ENCODE data around the gene RUVBL2.
A peak's percentile ranks its signal among the peaks of the same experiment; 100 is the strongest.

RUVBL2 gene

DNA sequence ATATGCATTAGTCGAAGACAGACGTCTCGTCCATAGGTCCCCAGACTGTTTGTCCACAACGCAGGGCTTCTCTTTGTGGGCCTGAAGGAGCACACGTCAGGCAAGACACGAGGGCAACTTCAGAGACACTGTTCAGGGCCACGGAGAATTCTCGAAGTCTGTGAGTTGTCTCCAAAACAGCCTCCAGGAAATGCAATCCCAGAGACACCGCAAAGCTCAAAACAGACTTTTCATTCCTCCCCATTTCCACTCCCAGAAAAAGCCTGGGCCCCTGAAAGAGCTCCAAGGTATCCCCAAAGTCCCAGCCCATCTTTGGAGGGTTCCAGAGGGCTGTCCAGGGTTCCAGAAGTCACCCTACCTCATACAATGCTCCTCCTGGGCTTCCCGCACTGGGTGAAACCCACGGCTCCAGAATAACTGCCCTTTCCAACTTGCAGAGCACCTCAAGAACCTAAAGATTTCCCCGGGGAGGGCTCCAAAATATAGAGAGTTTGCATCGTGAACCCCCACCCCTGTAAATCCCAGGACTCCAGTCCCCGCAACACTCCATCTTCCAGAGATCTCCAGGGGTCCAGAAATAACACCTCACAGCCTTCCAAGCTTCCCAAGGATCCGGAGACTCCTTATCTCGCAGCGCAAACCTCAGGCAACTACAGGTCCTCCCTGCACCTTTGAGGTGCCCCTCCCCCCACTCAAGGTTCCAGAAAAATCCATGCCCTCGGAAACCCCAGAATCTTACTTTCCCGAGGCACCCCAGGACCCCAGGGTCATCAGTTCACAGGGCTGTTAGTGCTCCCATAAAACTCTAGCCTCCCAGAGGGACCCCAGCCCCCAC lies 29.3 kb upstream of the RUVBL2 start:
- DNase-seq, result no peak

- DNase-seq, result peak; percentile 71 to 96 (median 77)
Observed at GRCh38 chr19:48965040-48965805, 28.5 kb upstream of the RUVBL2 start, which contains the start of gene FTL. TSS of gene FTL (plus strand) at chr19:48965309. CDS start at chr19:48965508, 199 bp downstream.

DNA sequence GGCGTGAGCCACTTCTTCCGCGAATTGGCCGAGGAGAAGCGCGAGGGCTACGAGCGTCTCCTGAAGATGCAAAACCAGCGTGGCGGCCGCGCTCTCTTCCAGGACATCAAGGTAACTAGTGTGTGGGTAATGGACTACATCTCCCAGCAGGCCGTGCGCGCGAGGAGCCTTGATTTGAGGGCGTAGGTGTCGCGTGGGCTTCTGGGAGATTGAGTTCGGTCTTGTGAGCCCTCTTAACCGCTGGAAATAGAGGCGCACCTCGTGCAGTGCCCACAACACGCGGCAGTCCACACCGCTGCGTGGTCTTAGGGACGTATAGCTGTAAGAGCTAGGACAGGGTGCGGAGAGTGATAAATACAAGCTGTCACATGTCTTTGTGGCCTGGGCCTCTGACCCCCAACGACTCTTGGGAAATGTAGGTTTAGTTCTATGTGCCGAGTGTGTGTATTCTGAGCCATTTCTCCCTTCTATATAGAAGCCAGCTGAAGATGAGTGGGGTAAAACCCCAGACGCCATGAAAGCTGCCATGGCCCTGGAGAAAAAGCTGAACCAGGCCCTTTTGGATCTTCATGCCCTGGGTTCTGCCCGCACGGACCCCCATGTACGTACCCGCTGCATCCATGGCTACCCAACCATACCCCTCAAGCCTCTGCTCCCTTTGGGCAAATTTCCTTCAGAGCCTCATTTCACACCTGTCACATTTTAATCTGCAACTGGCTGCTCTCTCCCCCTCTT lies 27.7 kb upstream of the RUVBL2 start:
- peak; percentile 73 to 89 (median 80) for DNase-seq

DNA sequence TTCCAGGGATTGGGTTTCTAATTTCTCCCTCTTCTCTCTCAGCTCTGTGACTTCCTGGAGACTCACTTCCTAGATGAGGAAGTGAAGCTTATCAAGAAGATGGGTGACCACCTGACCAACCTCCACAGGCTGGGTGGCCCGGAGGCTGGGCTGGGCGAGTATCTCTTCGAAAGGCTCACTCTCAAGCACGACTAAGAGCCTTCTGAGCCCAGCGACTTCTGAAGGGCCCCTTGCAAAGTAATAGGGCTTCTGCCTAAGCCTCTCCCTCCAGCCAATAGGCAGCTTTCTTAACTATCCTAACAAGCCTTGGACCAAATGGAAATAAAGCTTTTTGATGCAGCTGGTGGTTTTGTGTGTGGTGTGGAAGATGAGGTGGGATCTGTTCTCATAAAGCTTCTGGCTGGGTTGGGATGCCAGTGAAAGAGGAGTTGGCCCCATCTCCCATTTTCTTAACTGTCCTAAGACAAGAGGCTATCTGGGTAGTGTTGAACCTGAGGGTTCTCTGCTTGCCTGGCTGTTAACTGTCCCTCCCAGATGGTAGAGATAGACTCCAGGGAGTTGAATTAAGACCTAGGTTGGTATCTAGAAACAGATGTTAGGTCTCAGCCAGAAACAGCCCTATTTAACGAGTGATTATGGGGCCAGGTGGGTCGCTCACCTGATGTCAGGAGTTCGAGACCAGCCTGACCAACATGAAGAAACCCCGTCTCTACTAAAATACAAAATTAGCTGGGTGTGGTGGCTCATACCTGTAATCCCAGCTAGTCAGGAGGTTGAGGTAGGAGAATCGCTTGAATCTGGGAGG lies 26.9 kb upstream of the RUVBL2 start:
- peak in 1 of 5 donors; percentile 18 for DNase-seq

- DNase-seq, result no peak
Observed at GRCh38 chr19:48967346-48968178, 26.1 kb upstream of the RUVBL2 start.

DNA sequence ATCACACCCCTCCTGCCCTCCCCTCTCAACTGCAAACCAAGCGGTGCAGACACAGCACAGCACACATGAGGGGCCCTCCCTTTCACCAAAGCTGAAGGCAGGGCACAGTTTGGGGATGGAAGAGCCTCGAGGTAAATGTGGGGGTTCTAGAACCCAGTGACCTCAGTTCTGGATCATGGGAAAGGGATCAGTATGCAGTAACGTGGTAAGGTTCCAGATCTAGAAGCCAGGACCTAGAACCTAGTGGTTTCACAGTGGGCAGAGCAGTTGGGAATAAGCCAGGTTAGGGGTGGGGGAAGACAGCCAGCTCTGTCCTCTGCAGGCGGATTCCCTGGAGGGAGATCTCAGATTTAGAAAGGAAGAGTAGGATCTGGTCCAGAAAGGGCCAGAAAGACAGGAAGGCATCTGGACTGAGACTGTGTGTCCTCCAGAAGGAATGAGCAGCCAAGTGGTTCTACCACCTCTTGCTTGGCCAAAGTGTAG lies 25.5 kb upstream of the RUVBL2 start:
- DNase-seq, result no peak

- no peak for DNase-seq
Observed at GRCh38 chr19:48968813-48969218, 24.9 kb upstream of the RUVBL2 start.

- no peak for DNase-seq
Observed at GRCh38 chr19:48969276-48970138, 24.2 kb upstream of the RUVBL2 start.

DNA sequence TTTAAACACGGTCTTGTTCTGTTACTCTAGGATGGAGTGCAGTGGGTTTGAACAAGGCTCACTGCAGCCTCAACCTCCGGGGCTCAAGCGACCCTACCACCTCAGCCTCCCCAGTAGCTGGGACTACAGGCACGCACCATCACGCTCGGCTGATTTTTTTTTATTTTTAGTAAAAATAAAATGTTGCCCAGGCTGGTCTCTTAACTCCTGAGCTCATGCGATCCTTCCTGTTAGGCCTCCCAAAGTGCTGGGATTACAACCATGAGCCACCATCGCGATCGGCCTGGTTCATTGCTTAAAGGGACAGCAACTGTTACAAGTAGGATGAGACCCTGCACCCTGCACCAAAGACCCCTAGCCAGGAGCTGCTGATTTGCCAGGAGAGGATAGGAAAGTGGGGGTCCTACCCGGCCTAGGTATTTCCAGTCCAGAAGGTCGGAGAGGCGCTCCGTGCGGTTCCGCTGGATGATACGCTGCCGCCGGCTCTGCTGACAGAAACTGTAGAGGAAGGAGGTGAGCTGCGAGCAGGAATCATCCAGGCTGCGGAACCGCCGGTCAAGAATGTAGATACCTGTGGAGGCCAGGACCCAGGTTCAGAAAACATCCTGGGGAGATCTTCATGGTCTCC lies 23.4 kb upstream of the RUVBL2 start:
- DNase-seq, result no peak

DNA sequence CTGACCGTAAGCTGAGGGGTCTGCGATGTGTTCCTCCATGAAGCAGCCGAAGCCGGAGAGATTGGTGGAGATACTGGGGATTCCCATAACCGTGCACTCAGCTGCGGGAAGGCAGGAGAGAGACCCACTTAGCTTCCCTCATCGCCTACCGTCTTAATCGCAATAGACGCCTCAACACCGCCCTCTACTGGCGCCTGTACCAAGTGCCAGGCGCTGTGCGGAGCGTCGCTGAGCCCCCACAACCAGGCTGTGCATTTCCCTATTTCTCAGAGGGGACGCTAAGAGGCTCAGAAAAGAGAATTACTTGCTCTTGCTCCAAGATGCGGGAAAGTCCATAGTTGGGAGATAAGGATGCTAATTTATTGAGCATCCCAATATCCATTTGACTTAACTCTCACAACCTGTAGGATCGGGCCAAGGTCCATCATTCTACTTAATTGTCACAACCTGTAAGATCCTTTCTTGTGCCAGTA lies 22.7 kb upstream of the RUVBL2 start:
- peak; percentile 51 to 82 (median 73) for DNase-seq

- DNase-seq, result no peak
Observed at GRCh38 chr19:48975947-48976847, 17.5 kb upstream of the RUVBL2 start.

DNA sequence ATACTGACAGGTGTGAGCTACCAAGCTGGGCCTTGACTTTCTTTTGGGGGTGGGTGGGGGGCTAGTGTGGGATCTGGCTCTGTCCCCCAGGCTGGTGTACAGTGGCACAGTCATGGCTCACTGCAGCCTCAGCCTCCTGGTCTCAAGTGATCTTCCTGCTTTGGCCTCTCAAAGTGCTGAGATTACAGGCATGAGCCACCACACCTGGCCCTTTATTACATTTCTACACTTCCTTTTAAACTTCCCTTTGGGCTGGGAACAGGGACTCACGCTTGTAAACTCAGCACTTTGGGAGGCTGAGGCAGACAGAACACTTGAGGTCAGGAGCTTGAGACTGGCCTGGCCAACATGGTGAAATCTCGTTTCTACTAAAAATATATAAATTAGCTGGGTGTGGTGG lies 16.6 kb upstream of the RUVBL2 start:
- DNase-seq, result no peak

GRCh38 chr19:48982280-48982679 lies 11.4 kb upstream of the RUVBL2 start:
- DNase-seq, result no peak

- DNase-seq, result no peak
Observed at GRCh38 chr19:48985711-48986110, 8.0 kb upstream of the RUVBL2 start.

- no peak for DNase-seq
Observed at GRCh38 chr19:48986211-48986610, 7.5 kb upstream of the RUVBL2 start.

DNA sequence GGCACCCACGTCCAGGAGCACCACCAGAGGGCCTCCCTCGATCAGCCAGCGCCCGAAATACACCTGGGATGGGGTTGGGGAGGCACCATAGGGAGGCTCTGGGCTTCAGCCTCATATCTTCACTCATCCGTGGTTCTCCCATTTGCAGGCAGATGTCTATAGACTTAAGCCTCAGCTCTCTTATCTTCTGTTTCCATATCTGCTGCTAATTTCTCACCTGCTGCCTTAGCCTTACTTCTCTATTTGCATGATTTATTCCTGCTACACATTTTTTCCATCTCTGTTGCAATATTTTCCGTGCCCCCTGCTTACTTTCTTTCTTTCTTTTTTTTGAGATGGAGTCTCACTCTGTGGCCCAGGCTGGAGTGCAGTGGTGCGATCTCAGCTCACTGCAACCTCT lies 6.4 kb upstream of the RUVBL2 start:
- no peak for DNase-seq

GRCh38 chr19:48988286-48988685 lies 5.4 kb upstream of the RUVBL2 start:
- no peak for DNase-seq

DNA sequence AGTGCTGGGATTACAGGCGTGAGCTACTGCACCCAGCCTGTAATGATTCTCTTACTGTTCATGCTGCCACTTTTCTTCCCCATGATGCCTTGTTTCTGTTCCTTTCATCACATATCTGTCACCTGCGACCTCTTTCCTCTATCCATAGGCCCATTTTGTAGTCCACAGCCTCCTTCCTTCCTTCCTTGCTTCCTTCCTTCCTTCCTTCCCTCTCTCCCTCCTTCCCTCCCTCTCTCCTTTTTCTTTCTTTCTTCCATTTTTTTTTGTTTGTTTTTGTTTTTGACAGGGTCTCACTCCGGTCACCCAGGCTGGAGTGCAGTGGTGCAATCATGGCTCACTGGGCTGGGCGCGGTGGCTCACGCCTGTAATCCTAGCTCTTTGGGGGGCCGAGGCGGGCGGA lies 4.8 kb upstream of the RUVBL2 start:
- no peak for DNase-seq
